GM13977 (cell line): ENCODE results near the gene CSNK1A1L.

Experiments used
- DNase-seq: peaks from one replicate; pipeline ENCODE4 v3.0.0; 2012; ENCODE audit warnings: low spot score
- in situ Hi-C: fragments of 300-500 bp; cut with MboI; formaldehyde crosslinking; loops from one replicate; pipeline ENCODE4 v1.12.0; 2022; ENCODE audit warnings: low sequenced_read_pairs, low pct_unique_long_range_greater_than_20kb, mixed read lengths, inconsistent platforms; ENCODE audit not compliant: unreplicated experiment
- TF ChIP-seq, protein P1 (sequence below): IDR thresholded peaks from 2 replicates; pipeline ENCODE4 v1.5.1; 2012; ENCODE audit warnings: mild to moderate bottlenecking, control low read depth; ENCODE audit not compliant: insufficient read depth; ENCODE audit errors: extremely low read depth, missing control alignments

The CSNK1A1L gene

DNA sequence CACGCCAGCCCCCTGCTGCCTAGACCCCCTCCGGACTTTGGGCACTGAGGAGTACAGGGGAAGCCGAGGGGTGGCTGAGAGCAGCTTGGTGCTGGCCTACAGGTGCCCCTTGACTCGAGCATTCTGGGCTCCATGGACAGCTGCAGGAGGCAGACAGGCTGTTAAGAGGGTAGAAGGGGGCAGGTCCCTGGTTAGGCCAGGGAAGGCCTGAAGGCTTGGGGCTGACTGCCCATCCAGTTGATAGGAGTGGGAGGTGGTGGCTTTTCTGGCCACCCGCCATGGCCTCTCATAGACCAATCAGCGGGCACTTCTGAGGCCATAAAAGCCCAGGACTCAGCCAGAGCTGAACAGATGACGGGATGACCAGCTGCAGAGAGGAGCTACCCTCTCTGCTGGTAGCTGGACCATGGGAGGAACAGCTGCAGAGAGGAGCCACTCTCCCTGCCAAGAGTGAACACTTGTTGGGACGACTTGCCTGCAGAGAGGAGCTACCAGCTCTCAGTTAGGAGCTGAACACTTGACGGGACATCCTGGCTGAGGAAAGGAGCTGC is 35.2 kb downstream of the CSNK1A1L start:
- in situ Hi-C loops: no loop called here
- TF ChIP-seq, protein P1, sequence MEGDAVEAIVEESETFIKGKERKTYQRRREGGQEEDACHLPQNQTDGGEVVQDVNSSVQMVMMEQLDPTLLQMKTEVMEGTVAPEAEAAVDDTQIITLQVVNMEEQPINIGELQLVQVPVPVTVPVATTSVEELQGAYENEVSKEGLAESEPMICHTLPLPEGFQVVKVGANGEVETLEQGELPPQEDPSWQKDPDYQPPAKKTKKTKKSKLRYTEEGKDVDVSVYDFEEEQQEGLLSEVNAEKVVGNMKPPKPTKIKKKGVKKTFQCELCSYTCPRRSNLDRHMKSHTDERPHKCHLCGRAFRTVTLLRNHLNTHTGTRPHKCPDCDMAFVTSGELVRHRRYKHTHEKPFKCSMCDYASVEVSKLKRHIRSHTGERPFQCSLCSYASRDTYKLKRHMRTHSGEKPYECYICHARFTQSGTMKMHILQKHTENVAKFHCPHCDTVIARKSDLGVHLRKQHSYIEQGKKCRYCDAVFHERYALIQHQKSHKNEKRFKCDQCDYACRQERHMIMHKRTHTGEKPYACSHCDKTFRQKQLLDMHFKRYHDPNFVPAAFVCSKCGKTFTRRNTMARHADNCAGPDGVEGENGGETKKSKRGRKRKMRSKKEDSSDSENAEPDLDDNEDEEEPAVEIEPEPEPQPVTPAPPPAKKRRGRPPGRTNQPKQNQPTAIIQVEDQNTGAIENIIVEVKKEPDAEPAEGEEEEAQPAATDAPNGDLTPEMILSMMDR: no peak
- DNase-seq: no peak

GRCh38 chr13:37069597-37070103 is 35.8 kb downstream of the CSNK1A1L start:
- no peak for DNase-seq
- in situ Hi-C loops: no loop called here
- TF ChIP-seq, protein P1: no peak

- TF ChIP-seq, protein P1: peak; percentile 27
- in situ Hi-C loops: no loop called here
- DNase-seq: peak; percentile 15
These were observed 36.5 kb downstream of the CSNK1A1L start for GRCh38 chr13:37068962-37069361.

DNA sequence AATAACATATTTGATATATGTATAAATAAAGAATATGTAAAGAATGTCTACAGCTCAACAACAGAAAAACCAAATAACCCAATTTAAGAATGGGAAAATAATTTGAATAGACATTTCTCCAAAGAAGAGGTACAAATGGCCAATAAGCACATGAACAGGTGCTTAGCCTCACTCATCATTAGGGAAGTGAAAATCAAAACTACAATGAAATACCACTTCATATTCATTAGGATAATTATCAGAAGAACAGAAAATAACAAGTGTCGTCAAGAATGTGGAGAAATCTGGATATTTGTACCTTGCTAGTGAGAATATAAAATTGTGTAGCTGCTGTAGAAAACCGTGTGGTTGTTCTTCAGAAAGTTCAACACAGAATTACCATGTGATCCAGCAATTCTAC is 37.6 kb downstream of the CSNK1A1L start:
- in situ Hi-C loops: no loop called here
- TF ChIP-seq, protein P1: no peak
- DNase-seq: no peak

DNA sequence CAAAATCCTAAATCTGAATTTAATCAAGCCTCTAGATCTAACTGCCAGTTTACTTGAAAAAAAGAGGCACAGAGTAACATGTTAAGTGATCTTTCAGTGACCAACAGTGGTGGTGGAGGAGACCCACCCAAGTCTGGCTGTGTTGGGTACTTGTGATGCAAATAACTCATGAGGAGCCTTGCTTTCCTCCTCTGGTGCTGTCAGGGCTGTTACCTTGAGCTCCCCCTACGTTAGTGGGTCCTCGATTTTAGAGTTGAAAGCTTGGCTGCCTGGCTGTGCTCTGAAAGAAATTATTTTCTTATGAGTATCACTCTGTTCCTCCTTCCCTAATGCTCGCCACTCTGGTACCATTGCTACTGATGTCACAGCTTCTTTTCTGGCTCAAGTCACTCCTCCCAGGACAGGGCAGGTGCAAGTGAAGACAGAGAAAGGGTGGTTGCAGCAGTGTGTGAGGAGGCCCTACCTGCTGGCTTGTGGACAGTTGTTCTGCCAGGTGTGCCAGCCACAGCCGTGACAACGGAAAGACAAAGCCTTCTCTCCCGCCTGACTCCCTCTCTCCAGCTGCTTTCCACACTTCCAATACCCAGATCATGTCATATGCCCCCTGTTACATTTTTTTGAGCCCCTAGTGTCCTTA is 39.5 kb downstream of the CSNK1A1L start:
- in situ Hi-C loops: no loop called here
- TF ChIP-seq, protein P1: no peak
- no peak for DNase-seq

DNA sequence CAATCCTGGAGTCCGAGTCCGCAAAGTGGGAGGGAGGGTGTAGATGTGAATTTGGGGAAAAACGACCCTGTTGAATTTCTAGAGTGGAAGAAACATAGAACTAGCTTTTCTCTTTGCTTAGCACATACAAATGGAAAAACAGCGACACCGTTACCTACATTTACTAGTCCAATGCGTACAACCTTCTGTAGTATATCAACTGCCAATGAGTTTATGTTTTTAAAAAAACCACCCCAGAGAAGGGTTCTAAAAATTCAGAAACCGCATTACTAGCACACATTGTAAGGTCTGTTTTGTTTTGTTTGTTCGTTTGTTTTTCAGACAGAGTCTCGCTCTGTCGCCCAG is 45.6 kb downstream of the CSNK1A1L start:
- peak; percentile 11 for DNase-seq
- TF ChIP-seq, protein P1: no peak
- in situ Hi-C loops: no loop called here
